ENCODE data around the gene EIF3B. TPM values are rescaled to one million over a fixed set of nuclear protein-coding genes. Genes with fewer than 3 reads are reported as not detected.

The EIF3B gene
- total RNA-seq, 1 experiment from 2014 or later, result 364 TPM

DNA sequence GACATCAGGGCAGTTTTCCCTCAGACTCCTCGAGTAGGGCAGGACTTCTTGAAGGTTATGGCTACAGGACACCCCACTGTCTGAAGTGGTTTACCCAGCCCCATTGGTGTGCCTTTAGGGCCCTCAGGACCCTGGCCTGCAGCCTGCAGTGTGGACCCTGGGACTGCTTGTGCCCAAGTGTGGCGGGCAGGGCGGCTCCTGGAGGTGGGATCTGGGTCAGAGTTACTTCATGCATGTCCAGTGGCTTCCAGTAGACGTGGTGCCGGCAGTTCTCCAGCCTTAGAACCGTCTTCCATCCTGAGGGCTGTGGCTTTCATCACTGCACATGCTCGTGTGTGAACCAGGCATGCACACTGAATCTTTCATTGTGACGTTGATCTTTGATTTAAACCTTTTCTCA, 16.7 kb downstream of the EIF3B start:
- H3K27me3 ChIP-seq (replicated peaks; ENCODE audit: insufficient read depth, low read depth, low read length, poor library complexity), result no peaks in the 10 kb centered on the region
- no peaks in the 10 kb centered on the region for H3K4me1 ChIP-seq (ENCODE audit: insufficient read depth, low read length, poor library complexity, severe bottlenecking)
- H3K9me3 ChIP-seq (ENCODE audit: low read depth, low read length, poor library complexity, severe bottlenecking), result no peaks in the 10 kb centered on the region
- no peak for TF ChIP-seq EZH2 (IDR thresholded peaks at IDR 0.05; ENCODE audit: borderline replicate concordance, low read depth, low read length, poor library complexity, severe bottlenecking)
- TF ChIP-seq, protein P1, sequence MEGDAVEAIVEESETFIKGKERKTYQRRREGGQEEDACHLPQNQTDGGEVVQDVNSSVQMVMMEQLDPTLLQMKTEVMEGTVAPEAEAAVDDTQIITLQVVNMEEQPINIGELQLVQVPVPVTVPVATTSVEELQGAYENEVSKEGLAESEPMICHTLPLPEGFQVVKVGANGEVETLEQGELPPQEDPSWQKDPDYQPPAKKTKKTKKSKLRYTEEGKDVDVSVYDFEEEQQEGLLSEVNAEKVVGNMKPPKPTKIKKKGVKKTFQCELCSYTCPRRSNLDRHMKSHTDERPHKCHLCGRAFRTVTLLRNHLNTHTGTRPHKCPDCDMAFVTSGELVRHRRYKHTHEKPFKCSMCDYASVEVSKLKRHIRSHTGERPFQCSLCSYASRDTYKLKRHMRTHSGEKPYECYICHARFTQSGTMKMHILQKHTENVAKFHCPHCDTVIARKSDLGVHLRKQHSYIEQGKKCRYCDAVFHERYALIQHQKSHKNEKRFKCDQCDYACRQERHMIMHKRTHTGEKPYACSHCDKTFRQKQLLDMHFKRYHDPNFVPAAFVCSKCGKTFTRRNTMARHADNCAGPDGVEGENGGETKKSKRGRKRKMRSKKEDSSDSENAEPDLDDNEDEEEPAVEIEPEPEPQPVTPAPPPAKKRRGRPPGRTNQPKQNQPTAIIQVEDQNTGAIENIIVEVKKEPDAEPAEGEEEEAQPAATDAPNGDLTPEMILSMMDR (conservative IDR thresholded peaks at IDR 0.05; ENCODE audit: low read depth, low read length), result no peak
- DNase-seq (ENCODE audit: low spot score), result no peak
- H3K36me3 ChIP-seq (ENCODE audit: insufficient read depth, low read length, poor library complexity, severe bottlenecking), result peaks cover 98% of the 10 kb centered on the region
- ChIA-PET POLR2A (ENCODE audit: low non-redundant PET) (no interaction called here), CTCF (no interaction called here)
- no peak overlapping the region for H3K27ac ChIP-seq (ENCODE audit: low read depth, low read length, poor library complexity, severe bottlenecking)
- intact Hi-C loops (cut with micrococcal nuclease; ENCODE audit: unreplicated experiment), result no loop called here
- BruUV-seq (replicated peaks), result no TSS peak
- H3K4me3 ChIP-seq (ENCODE audit: low read depth, low read length, poor library complexity, severe bottlenecking), result no peak overlapping the region

DNA sequence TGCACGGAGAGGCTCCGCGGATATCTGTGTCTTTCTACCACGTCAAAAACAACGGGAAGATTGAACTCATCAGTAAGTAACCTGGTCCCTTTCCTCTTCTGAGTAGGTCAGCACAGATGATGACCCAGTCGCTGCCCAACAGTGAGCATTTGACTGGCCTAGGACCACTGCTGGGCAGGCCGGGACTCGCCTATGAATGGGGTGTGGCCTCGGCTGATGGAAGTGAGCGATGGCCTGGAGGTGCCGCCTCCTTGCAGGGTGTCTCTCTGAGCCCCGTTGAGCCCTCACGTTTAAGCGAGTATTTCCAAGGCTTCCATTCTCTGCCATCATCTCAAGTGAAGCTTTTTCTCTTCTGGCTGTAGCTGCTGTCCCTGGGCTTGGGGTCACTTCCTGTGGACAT, 18.1 kb downstream of the EIF3B start:
- POLR2A ChIA-PET (ENCODE audit: low non-redundant PET), result no interaction called here
- intact Hi-C loops (cut with micrococcal nuclease; ENCODE audit: unreplicated experiment), result no loop called here
- no TSS peak for BruUV-seq (replicated peaks)

DNA sequence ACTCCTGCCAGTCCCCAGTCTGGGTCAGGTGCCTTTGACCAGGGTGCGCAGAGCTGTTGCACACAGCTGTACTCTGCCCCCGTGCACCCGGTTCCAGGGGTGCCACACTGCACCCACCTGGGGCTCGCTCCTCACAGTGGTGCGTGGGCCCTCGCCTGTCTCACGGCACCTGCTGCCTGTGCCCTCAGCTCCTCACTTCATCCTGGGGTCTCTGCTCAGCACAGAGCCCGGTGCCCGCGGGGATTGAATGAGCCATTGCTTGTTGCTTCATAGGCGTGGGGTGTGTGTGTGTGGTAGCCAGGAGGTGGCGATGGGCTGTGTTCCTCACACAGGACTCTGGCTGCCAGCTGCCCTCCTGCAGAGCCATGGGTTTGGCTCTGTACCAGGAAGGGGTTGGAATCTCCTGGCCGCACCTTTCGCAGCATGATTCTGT, 18.5 kb downstream of the EIF3B start:
- intact Hi-C loops (cut with micrococcal nuclease; ENCODE audit: unreplicated experiment), result no loop called here
- ChIA-PET CTCF (interaction anchor here (1.0 kb wide), 1 partner anchor 96 kb away, joined by 3 read pairs; no protein-coding TSS in a partner anchor), POLR2A (ENCODE audit: low non-redundant PET) (no interaction called here)
- H3K4me3 ChIP-seq (ENCODE audit: low read depth, low read length, poor library complexity, severe bottlenecking), result no peak overlapping the region
- no peaks in the 10 kb centered on the region for H3K4me1 ChIP-seq (ENCODE audit: insufficient read depth, low read length, poor library complexity, severe bottlenecking)
- no peaks in the 10 kb centered on the region for H3K9me3 ChIP-seq (ENCODE audit: low read depth, low read length, poor library complexity, severe bottlenecking)
- no TSS peak for BruUV-seq (replicated peaks)
- H3K36me3 ChIP-seq (ENCODE audit: insufficient read depth, low read length, poor library complexity, severe bottlenecking), result peaks cover 92% of the 10 kb centered on the region
- TF ChIP-seq EZH2 (IDR thresholded peaks at IDR 0.05; ENCODE audit: borderline replicate concordance, low read depth, low read length, poor library complexity, severe bottlenecking), result no peak
- H3K27me3 ChIP-seq (replicated peaks; ENCODE audit: insufficient read depth, low read depth, low read length, poor library complexity), result no peaks in the 10 kb centered on the region
- H3K27ac ChIP-seq (ENCODE audit: low read depth, low read length, poor library complexity, severe bottlenecking), result no peak overlapping the region
- peak; percentile 36 for DNase-seq (ENCODE audit: low spot score)

More for the DNA sequence above, 18.1 kb downstream of the EIF3B start:
- no peaks in the 10 kb centered on the region for H3K9me3 ChIP-seq (ENCODE audit: low read depth, low read length, poor library complexity, severe bottlenecking)
- no peaks in the 10 kb centered on the region for H3K27me3 ChIP-seq (replicated peaks; ENCODE audit: insufficient read depth, low read depth, low read length, poor library complexity)
- DNase-seq (ENCODE audit: low spot score), result no peak
- no peak for TF ChIP-seq EZH2 (IDR thresholded peaks at IDR 0.05; ENCODE audit: borderline replicate concordance, low read depth, low read length, poor library complexity, severe bottlenecking)
- TF ChIP-seq, protein P1 (conservative IDR thresholded peaks at IDR 0.05; ENCODE audit: low read depth, low read length), result no peak
- no peak overlapping the region for H3K4me3 ChIP-seq (ENCODE audit: low read depth, low read length, poor library complexity, severe bottlenecking)
- H3K4me1 ChIP-seq (ENCODE audit: insufficient read depth, low read length, poor library complexity, severe bottlenecking), result no peaks in the 10 kb centered on the region
- H3K36me3 ChIP-seq (ENCODE audit: insufficient read depth, low read length, poor library complexity, severe bottlenecking), result peaks cover 96% of the 10 kb centered on the region
- CTCF ChIA-PET, result interaction anchor here (1.0 kb wide), 1 partner anchor 96 kb away, joined by 3 read pairs; no protein-coding TSS in a partner anchor
- H3K27ac ChIP-seq (ENCODE audit: low read depth, low read length, poor library complexity, severe bottlenecking), result no peak overlapping the region

DNA sequence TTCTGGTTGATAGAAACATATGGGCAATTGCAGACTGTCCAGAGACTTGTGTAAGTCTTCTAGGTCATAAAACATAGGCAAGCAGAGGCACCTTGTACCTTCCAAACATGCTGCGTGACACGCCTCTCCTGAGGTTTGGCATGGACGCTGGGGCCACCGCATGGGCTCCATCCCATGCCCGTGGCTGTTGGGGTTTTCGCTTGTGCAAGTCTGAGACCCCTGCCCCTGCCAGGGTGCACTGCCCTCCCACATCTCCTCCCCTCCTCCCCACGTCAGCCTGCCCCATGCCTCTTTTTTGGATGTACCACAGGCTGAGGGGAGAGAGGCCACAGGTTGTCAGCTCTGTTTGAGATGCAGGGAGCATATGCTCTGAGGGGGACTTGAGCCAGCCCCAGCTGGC, 19.0 kb downstream of the EIF3B start:
- Histone ChIP-seq H3K4me1 (ENCODE audit: insufficient read depth, low read length, poor library complexity, severe bottlenecking) (no peaks in the 10 kb centered on the region), H3K9me3 (ENCODE audit: low read depth, low read length, poor library complexity, severe bottlenecking) (no peaks in the 10 kb centered on the region), H3K27me3 (replicated peaks; ENCODE audit: insufficient read depth, low read depth, low read length, poor library complexity) (no peaks in the 10 kb centered on the region), H3K36me3 (ENCODE audit: insufficient read depth, low read length, poor library complexity, severe bottlenecking) (peaks cover 89% of the 10 kb centered on the region), H3K4me3 (ENCODE audit: low read depth, low read length, poor library complexity, severe bottlenecking) (no peak overlapping the region), H3K27ac (ENCODE audit: low read depth, low read length, poor library complexity, severe bottlenecking) (no peak overlapping the region)
- CTCF ChIA-PET, result interaction anchor here (1.0 kb wide), 1 partner anchor 95 kb away, joined by 3 read pairs; no protein-coding TSS in a partner anchor
- no peak for TF ChIP-seq EZH2 (IDR thresholded peaks at IDR 0.05; ENCODE audit: borderline replicate concordance, low read depth, low read length, poor library complexity, severe bottlenecking)
- TF ChIP-seq, protein P1 (conservative IDR thresholded peaks at IDR 0.05; ENCODE audit: low read depth, low read length), result no peak
- no TSS peak for BruUV-seq (replicated peaks)
- POLR2A ChIA-PET (ENCODE audit: low non-redundant PET), result no interaction called here
- DNase-seq (ENCODE audit: low spot score), result no peak
- intact Hi-C loops (cut with micrococcal nuclease; ENCODE audit: unreplicated experiment), result no loop called here
